Measurements from ENCODE around the gene NENF. TPM values are rescaled to one million over a fixed set of nuclear protein-coding genes. Genes with fewer than 3 reads are reported as not detected.
"Not testable (repeated sequence)": the region's sequence is repeated elsewhere in the genome, so short reads cannot be mapped to it uniquely, and the experiment has no call there.

NENF gene
- total RNA-seq, 1 experiment from 2014 or later: 41.4 TPM

DNA sequence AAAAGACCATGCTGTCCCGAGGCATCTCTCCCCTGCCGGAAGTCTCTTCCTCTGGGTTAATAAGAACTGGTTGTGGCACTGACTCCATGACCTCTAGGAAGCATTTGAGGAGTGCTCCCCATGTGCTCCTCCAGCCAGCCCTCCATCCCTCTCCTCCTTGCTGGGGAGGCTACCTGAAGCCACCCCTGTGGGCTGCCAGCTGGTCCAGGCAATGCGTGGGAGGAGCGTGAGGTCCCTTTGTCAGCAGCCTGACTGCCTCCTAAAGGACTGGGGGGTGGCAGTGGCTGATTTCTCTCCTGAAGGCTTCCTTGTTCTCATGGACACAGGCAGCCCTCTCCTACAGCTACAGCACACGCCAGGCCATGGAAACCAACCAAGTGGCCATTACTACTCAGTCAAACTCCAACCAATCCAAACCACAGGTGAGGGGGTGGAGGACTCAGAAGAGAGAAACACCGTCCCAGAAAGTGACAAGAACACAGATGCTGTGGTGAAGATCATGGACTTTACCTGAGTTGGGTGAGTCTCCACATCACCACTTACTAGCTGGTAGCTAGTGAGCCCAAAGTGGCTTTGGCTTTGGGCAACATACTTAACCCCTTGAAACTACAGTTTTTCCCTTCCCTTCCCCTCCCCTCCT lies 35.2 kb downstream of the NENF start:
- Histone ChIP-seq H3K27ac (ENCODE audit: low read length) (peak overlapping the region; percentile 56), H3K9me3 (ENCODE audit: low read length) (no peaks in the 10 kb centered on the region), H3K9ac (ENCODE audit: low read length) (peak overlapping the region; percentile 38; the same call in 1 of the 2 replicates), H2AFZ (ENCODE audit: low read length) (peak overlapping the region; percentile 99), H4K20me1 (ENCODE audit: insufficient read depth, low read depth, low read length) (no peaks in the 10 kb centered on the region), H3K79me2 (ENCODE audit: low read length) (no peaks in the 10 kb centered on the region), H3K27me3 (ENCODE audit: low read length) (no peaks in the 10 kb centered on the region), H3K4me2 (ENCODE audit: low read depth, low read length, poor library complexity, severe bottlenecking) (peak overlapping the region; percentile 56), H3K4me1 (ENCODE audit: low read length) (peaks cover 22% of the 10 kb centered on the region), H3K4me3 (ENCODE audit: low read length) (peak overlapping the region; percentile 27; the same call in 1 of the 2 replicates), H3K36me3 (ENCODE audit: insufficient read depth, low read length) (no peaks in the 10 kb centered on the region), H3K9me2 (replicated peaks; ENCODE audit: insufficient read depth, low read length) (no peaks in the 10 kb centered on the region)
- peak; percentile 61 for DNase-seq

- no peak overlapping the region for H3K4me3 ChIP-seq (ENCODE audit: low read length)
- H2AFZ ChIP-seq (ENCODE audit: low read length): no peak overlapping the region
- H3K9me3 ChIP-seq (ENCODE audit: low read length): no peaks in the 10 kb centered on the region
- no peaks in the 10 kb centered on the region for H3K36me3 ChIP-seq (ENCODE audit: insufficient read depth, low read length)
- no peaks in the 10 kb centered on the region for H3K27me3 ChIP-seq (ENCODE audit: low read length)
- H3K9me2 ChIP-seq (replicated peaks; ENCODE audit: insufficient read depth, low read length): no peaks in the 10 kb centered on the region
- no peaks in the 10 kb centered on the region for H3K79me2 ChIP-seq (ENCODE audit: low read length)
- DNase-seq: no peak
- peaks cover 22% of the 10 kb centered on the region for H3K4me1 ChIP-seq (ENCODE audit: low read length)
- no peak overlapping the region for H3K9ac ChIP-seq (ENCODE audit: low read length)
- H3K4me2 ChIP-seq (ENCODE audit: low read depth, low read length, poor library complexity, severe bottlenecking): no peak overlapping the region
- H3K27ac ChIP-seq (ENCODE audit: low read length): no peak overlapping the region
- H4K20me1 ChIP-seq (ENCODE audit: insufficient read depth, low read depth, low read length): no peaks in the 10 kb centered on the region
Measured at GRCh38 chr1:212470059-212470458, 37.3 kb downstream of the NENF start.

GRCh38 chr1:212471286-212471685 lies 38.6 kb downstream of the NENF start:
- H2AFZ ChIP-seq (ENCODE audit: low read length): no peak overlapping the region
- H3K4me3 ChIP-seq (ENCODE audit: low read length): no peak overlapping the region
- no peaks in the 10 kb centered on the region for H3K36me3 ChIP-seq (ENCODE audit: insufficient read depth, low read length)
- no peaks in the 10 kb centered on the region for H3K9me3 ChIP-seq (ENCODE audit: low read length)
- H3K9me2 ChIP-seq (replicated peaks; ENCODE audit: insufficient read depth, low read length): no peaks in the 10 kb centered on the region
- no peaks in the 10 kb centered on the region for H3K27me3 ChIP-seq (ENCODE audit: low read length)
- no peaks in the 10 kb centered on the region for H4K20me1 ChIP-seq (ENCODE audit: insufficient read depth, low read depth, low read length)
- H3K27ac ChIP-seq (ENCODE audit: low read length): no peak overlapping the region
- peaks cover 19% of the 10 kb centered on the region for H3K4me1 ChIP-seq (ENCODE audit: low read length)
- H3K79me2 ChIP-seq (ENCODE audit: low read length): no peaks in the 10 kb centered on the region
- no peak for DNase-seq
- H3K4me2 ChIP-seq (ENCODE audit: low read depth, low read length, poor library complexity, severe bottlenecking): no peak overlapping the region
- H3K9ac ChIP-seq (ENCODE audit: low read length): no peak overlapping the region

GRCh38 chr1:212471891-212472675 lies 39.4 kb downstream of the NENF start:
- H3K79me2 ChIP-seq (ENCODE audit: low read length): no peaks in the 10 kb centered on the region
- peaks cover 15% of the 10 kb centered on the region for H3K4me1 ChIP-seq (ENCODE audit: low read length)
- no peak overlapping the region for H3K4me3 ChIP-seq (ENCODE audit: low read length)
- H3K4me2 ChIP-seq (ENCODE audit: low read depth, low read length, poor library complexity, severe bottlenecking): no peak overlapping the region
- no peaks in the 10 kb centered on the region for H3K9me3 ChIP-seq (ENCODE audit: low read length)
- no peak overlapping the region for H2AFZ ChIP-seq (ENCODE audit: low read length)
- no peak for DNase-seq
- no peaks in the 10 kb centered on the region for H4K20me1 ChIP-seq (ENCODE audit: insufficient read depth, low read depth, low read length)
- no peak overlapping the region for H3K9ac ChIP-seq (ENCODE audit: low read length)
- H3K9me2 ChIP-seq (replicated peaks; ENCODE audit: insufficient read depth, low read length): no peaks in the 10 kb centered on the region
- H3K27ac ChIP-seq (ENCODE audit: low read length): no peak overlapping the region
- no peaks in the 10 kb centered on the region for H3K27me3 ChIP-seq (ENCODE audit: low read length)
- no peaks in the 10 kb centered on the region for H3K36me3 ChIP-seq (ENCODE audit: insufficient read depth, low read length)

GRCh38 chr1:212473729-212474128 lies 41.0 kb downstream of the NENF start:
- no peak overlapping the region for H3K27ac ChIP-seq (ENCODE audit: low read length)
- DNase-seq: no peak
- no peaks in the 10 kb centered on the region for H3K79me2 ChIP-seq (ENCODE audit: low read length)
- no peak overlapping the region for H3K9ac ChIP-seq (ENCODE audit: low read length)
- H3K9me2 ChIP-seq (replicated peaks; ENCODE audit: insufficient read depth, low read length): no peaks in the 10 kb centered on the region
- H3K27me3 ChIP-seq (ENCODE audit: low read length): no peaks in the 10 kb centered on the region
- no peak overlapping the region for H2AFZ ChIP-seq (ENCODE audit: low read length)
- H3K4me2 ChIP-seq (ENCODE audit: low read depth, low read length, poor library complexity, severe bottlenecking): no peak overlapping the region
- H3K4me1 ChIP-seq (ENCODE audit: low read length): peaks cover 3% of the 10 kb centered on the region
- H3K4me3 ChIP-seq (ENCODE audit: low read length): no peak overlapping the region
- H3K36me3 ChIP-seq (ENCODE audit: insufficient read depth, low read length): no peaks in the 10 kb centered on the region
- no peaks in the 10 kb centered on the region for H3K9me3 ChIP-seq (ENCODE audit: low read length)
- H4K20me1 ChIP-seq (ENCODE audit: insufficient read depth, low read depth, low read length): no peaks in the 10 kb centered on the region

DNA sequence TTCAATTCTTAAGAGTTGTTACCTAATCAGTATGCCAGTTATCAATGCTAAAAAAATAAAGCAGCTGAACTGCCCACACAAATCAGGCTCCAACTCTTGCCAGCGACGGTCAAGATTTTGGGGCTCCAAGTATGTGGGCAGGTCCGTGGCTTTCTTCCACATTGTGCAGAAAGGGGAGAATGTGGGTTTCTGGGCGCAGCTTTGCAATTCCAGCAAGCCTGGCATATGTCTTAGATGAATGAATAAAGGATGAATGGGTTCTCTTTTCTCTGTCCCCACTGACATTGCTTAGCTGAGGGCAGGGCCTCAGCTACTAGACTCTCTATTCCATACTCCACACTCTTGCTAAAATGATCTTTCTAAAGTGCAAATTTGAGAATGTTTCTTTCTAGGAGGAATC lies 42.4 kb downstream of the NENF start:
- DNase-seq: no peak
- Histone ChIP-seq H3K79me2 (ENCODE audit: low read length) (no peaks in the 10 kb centered on the region), H3K9me3 (ENCODE audit: low read length) (no peaks in the 10 kb centered on the region), H3K36me3 (ENCODE audit: insufficient read depth, low read length) (no peaks in the 10 kb centered on the region), H3K4me1 (ENCODE audit: low read length) (peaks cover 3% of the 10 kb centered on the region), H4K20me1 (ENCODE audit: insufficient read depth, low read depth, low read length) (no peaks in the 10 kb centered on the region), H2AFZ (ENCODE audit: low read length) (no peak overlapping the region), H3K9me2 (replicated peaks; ENCODE audit: insufficient read depth, low read length) (no peaks in the 10 kb centered on the region), H3K9ac (ENCODE audit: low read length) (no peak overlapping the region), H3K4me3 (ENCODE audit: low read length) (no peak overlapping the region), H3K27ac (ENCODE audit: low read length) (no peak overlapping the region), H3K4me2 (ENCODE audit: low read depth, low read length, poor library complexity, severe bottlenecking) (no peak overlapping the region), H3K27me3 (ENCODE audit: low read length) (no peaks in the 10 kb centered on the region)

GRCh38 chr1:212475831-212476230 lies 43.1 kb downstream of the NENF start:
- H3K9ac ChIP-seq (ENCODE audit: low read length); H4K20me1 ChIP-seq (ENCODE audit: insufficient read depth, low read depth, low read length): not testable (repeated sequence)

DNA sequence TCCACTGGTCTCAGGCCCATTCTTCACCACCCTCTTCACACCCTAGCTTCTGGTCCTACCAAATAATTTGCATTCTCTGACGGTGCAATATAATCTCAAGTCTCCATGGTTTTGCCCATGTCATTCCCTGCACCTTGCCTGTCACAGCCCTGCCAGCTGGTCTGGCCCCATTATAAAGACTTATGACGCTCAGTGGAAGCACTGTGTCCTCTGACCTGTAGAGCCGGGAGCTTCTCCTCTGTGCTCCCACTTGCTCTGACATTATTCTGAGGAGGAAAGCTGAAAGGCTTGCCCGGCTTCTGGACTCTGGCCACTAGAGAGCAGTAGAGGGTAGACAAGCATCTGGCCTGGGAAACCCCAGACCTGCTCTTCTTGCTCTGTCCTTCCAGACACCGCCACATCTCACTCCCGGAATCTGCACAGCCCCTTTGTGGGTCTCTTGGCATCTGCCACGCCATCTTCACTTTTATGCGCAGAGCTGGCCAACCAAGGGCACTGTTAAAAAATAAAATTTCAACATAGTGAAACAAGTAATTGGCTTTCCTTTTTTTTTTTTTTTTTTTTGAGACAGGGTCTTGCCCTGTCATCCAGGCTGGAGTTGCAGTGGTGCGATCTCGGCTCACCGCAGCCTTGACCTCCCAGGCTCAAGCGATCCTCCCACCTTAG lies 44.4 kb downstream of the NENF start:
- Histone ChIP-seq H3K4me1 (ENCODE audit: low read length) (peaks cover 3% of the 10 kb centered on the region), H2AFZ (ENCODE audit: low read length) (no peak overlapping the region), H3K27me3 (ENCODE audit: low read length) (no peaks in the 10 kb centered on the region), H3K27ac (ENCODE audit: low read length) (no peak overlapping the region), H3K4me3 (ENCODE audit: low read length) (no peak overlapping the region), H3K4me2 (ENCODE audit: low read depth, low read length, poor library complexity, severe bottlenecking) (peak overlapping the region; percentile 45), H3K9ac (ENCODE audit: low read length) (no peak overlapping the region), H3K9me2 (replicated peaks; ENCODE audit: insufficient read depth, low read length) (no peaks in the 10 kb centered on the region), H3K9me3 (ENCODE audit: low read length) (no peaks in the 10 kb centered on the region), H3K79me2 (ENCODE audit: low read length) (no peaks in the 10 kb centered on the region), H3K36me3 (ENCODE audit: insufficient read depth, low read length) (no peaks in the 10 kb centered on the region), H4K20me1 (ENCODE audit: insufficient read depth, low read depth, low read length) (no peaks in the 10 kb centered on the region)
- DNase-seq: peak; percentile 91

More at GRCh38 chr1:212475831-212476230, 43.1 kb downstream of the NENF start:
- not testable (repeated sequence) for H3K4me2 ChIP-seq (ENCODE audit: low read depth, low read length, poor library complexity, severe bottlenecking); H3K4me1 ChIP-seq (ENCODE audit: low read length); H3K79me2 ChIP-seq (ENCODE audit: low read length); H3K27me3 ChIP-seq (ENCODE audit: low read length); H3K36me3 ChIP-seq (ENCODE audit: insufficient read depth, low read length); H3K4me3 ChIP-seq (ENCODE audit: low read length); DNase-seq; H3K9me3 ChIP-seq (ENCODE audit: low read length); H2AFZ ChIP-seq (ENCODE audit: low read length); H3K27ac ChIP-seq (ENCODE audit: low read length); H3K9me2 ChIP-seq (replicated peaks; ENCODE audit: insufficient read depth, low read length)

Measured in Karpas-422 (cell line).